CD8-positive, alpha-beta memory T cell (primary cell): ENCODE results near the gene FASN. TPM values are rescaled to one million over a fixed set of nuclear protein-coding genes. Genes with fewer than 3 reads are reported as not detected.

ENCODE experiments used
- CTCF ChIA-PET: fragments of 350-600 bp; sonication (Branson Sonifier 250); formaldehyde crosslinking; loops from one replicate; lab custom pipeline; 2021; ENCODE audit warnings: antibody characterized with exemption; lab: Charles Lee
- POLR2A ChIA-PET: fragments of 350-600 bp; sonication (Branson Sonifier 250); formaldehyde crosslinking; loops from one replicate; lab custom pipeline; 2021; ENCODE audit warnings: antibody characterized with exemption; lab: Charles Lee
- DNase-seq, 5 donors: peaks; one replicate each; pipeline versions ENCODE4 v3.0.0 to v3.0.0-alpha.2; 2020 to 2022; ENCODE audit warnings: mixed read lengths in 1 of 5
- H3K27ac ChIP-seq: one replicate; pipeline ENCODE4 v1.7.0; 2013; ENCODE audit warnings: low read depth, mild to moderate bottlenecking, low read length, moderate library complexity
- H3K27me3 ChIP-seq: 2 replicates; pipeline ENCODE4 v1.7.0; 2013; ENCODE audit warnings: low read length, mild to moderate bottlenecking; ENCODE audit not compliant: insufficient read depth, poor library complexity, severe bottlenecking
- H3K36me3 ChIP-seq: 2 replicates; pipeline ENCODE4 v1.7.0; 2013; ENCODE audit warnings: mild to moderate bottlenecking, low read length, moderate library complexity; ENCODE audit not compliant: insufficient read depth
- H3K4me1 ChIP-seq: 2 replicates; pipeline ENCODE4 v1.7.0; 2013; ENCODE audit warnings: mild to moderate bottlenecking, low read length, moderate library complexity; ENCODE audit not compliant: insufficient read depth
- H3K4me3 ChIP-seq: 2 replicates; pipeline ENCODE4 v1.7.0; 2013; ENCODE audit warnings: mild to moderate bottlenecking, low read length
- H3K9me3 ChIP-seq: 2 replicates; pipeline ENCODE4 v1.7.0; 2013; ENCODE audit warnings: mild to moderate bottlenecking, low read length
- H3K27ac Mint-ChIP-seq, 8 donors: one replicate each; pipeline ENCODE4 v1.8.0; 2020 to 2021; ENCODE audit warnings: mixed read lengths in 8 of 8, mild to moderate bottlenecking in 6 of 8, inconsistent platforms in 3 of 8, moderate library complexity in 3 of 8
- H3K27me3 Mint-ChIP-seq, 2 donors: one replicate each; pipeline ENCODE4 v1.8.0; 2020 to 2021; ENCODE audit warnings: mixed read lengths in 2 of 2, mild to moderate bottlenecking in 1 of 2, moderate library complexity in 1 of 2
- H3K36me3 Mint-ChIP-seq, 3 donors: one replicate each; pipeline ENCODE4 v1.8.0; 2020 to 2021; ENCODE audit warnings: mixed read lengths in 3 of 3, inconsistent platforms in 1 of 3, mild to moderate bottlenecking in 1 of 3
- H3K4me1 Mint-ChIP-seq, 3 donors: one replicate each; pipeline ENCODE4 v1.8.0; 2020 to 2021; ENCODE audit warnings: mixed read lengths in 3 of 3, inconsistent platforms in 1 of 3, mild to moderate bottlenecking in 1 of 3
- H3K4me3 Mint-ChIP-seq, 7 donors: one replicate each; pipeline ENCODE4 v1.8.0; 2020 to 2021; ENCODE audit warnings: mixed read lengths in 7 of 7, mild to moderate bottlenecking in 6 of 7, moderate library complexity in 4 of 7, inconsistent platforms in 2 of 7
- H3K9me3 Mint-ChIP-seq, 5 donors: one replicate each; pipeline ENCODE4 v1.8.0; 2020 to 2022; ENCODE audit warnings: mixed read lengths in 5 of 5, mild to moderate bottlenecking in 3 of 5, moderate library complexity in 2 of 5, inconsistent platforms in 1 of 5
- polyA plus RNA-seq: library from polyadenylated mRNA; unstranded; fragments of 300-500 nt; fragmentation: Illumina TruSeq; gene quantifications from one replicate; pipeline ENCODE4 v1.2.3, GENCODE V29; 2021
- total RNA-seq, 2 experiments: library from RNA; stranded (reverse); gene quantifications; one replicate each; pipeline ENCODE4 v1.2.3, GENCODE V29; 2021

The FASN gene
- total and polyA plus RNA-seq, 3 experiments from 2014 or later: 2.7 to 259 (median 251) TPM

GRCh38 chr17:82037889-82038195, 60.2 kb downstream of the FASN start:
- Mint-ChIP-seq H3K27ac (peak overlapping the region; percentile 69 to 96 (median 85)), H3K9me3 (no peaks in the 10 kb centered on the region), H3K36me3 (peaks cover 0 to 5% (median 0%) of the 10 kb centered on the region in 3 donors), H3K27me3 (no peaks in the 10 kb centered on the region), H3K4me1 (peaks cover 16 to 29% (median 22%) of the 10 kb centered on the region in 3 donors), H3K4me3 (peak overlapping the region; percentile 82 to 97 (median 88))
- no peaks in the 10 kb centered on the region for H3K36me3 ChIP-seq
- CTCF ChIA-PET: interaction anchor here (0.6 to 2.3 kb wide), 22 partner anchors 8 to 335 kb away, joined by 3 to 23 read pairs (median 4); partner anchors contain the start of genes CCDC57, CENPX, GPS1 and LRRC45
- H3K4me1 ChIP-seq: peaks cover 16% of the 10 kb centered on the region
- no peaks in the 10 kb centered on the region for H3K27me3 ChIP-seq
- no peak for DNase-seq
- H3K27ac ChIP-seq: no peak overlapping the region
- POLR2A ChIA-PET: interaction anchor here (0.7 to 1.6 kb wide), 9 partner anchors 13 to 255 kb away, joined by 3 to 15 read pairs (median 6); partner anchors contain the start of genes CENPX, DUS1L, FASN and GPS1
- no peaks in the 10 kb centered on the region for H3K9me3 ChIP-seq
- peak overlapping the region; percentile 65 for H3K4me3 ChIP-seq

DNA sequence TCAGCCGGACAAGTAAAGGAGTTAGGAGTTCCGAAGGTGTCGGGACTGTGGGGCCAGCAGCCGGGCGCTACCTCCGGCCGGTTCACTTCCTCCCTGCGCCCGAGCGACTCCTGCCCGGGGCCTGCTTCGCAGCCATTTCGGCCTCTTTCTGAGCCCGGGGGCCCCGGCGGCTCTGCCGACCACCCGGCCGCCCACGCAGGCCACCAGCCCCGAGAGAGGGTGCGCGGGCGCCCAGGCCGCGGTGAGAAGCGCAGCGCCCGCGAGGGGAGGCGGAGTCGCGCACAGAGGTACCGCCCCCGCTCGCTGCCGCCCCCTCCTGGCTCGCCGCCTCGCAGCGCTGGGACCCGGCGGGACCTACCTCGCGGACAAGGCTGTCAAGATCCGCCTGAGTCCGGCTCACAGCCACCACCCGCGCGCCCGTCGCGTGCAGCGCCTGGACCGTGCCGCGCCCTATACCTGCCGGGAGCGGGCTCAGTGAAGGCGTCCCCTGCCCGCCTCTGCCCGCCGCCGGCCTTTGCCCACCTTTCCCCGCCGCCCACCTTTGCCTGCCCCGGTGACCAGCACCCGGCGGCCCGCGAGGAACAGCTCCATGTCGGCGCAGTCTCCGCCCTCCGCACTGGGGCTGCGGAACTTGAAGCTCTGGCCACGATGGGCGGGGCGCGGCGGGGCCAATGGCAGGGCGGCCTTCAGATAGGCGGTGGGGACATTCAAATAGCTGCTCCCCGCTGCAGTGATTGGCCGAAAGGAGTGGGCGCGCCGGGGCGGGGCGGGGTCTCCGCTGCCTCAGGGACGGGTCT, 60.7 kb downstream of the FASN start, which contains the start of gene DCXR:
Gene DCXR, minus strand, starts transcription at position 606 of the 797 bp plus-strand sequence. Its CDS starts 15 bp downstream, at position 591.
- peak within 1 kb of the TSS; percentile 65 for H3K4me3 ChIP-seq
- CTCF ChIA-PET: interaction anchor here (0.6 to 2.3 kb wide), 22 partner anchors 8 to 335 kb away, joined by 3 to 23 read pairs (median 4); partner anchors contain the start of genes CCDC57, CENPX, GPS1 and LRRC45

DNA sequence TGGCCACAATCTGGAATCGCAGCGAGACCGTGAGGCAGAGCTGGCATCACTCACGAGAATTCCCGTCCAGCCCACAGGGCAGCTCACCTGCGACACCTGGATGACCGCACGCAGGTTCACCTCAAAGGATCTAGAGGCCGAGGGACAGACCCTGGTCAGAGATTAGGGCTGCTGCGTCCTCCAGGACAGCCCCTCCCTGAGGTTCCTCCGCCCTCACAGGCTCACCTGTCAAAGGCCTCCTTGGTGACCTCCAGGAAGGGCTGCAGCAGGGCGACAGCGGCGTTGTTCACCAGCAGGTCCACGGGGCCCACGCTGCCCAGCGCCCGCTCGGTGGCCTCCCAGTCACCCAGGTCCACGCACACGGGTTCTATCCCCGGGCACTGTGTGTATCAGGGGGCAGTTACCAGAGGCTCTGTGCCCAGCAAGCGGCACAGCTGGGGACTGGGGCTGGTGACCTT, 61.4 kb downstream of the FASN start:
- Mint-ChIP-seq H3K36me3 (peaks cover 0 to 5% (median 0%) of the 10 kb centered on the region in 3 donors), H3K9me3 (no peaks in the 10 kb centered on the region), H3K27ac (peak overlapping the region in 2 of 8 donors; percentile 29 to 43), H3K27me3 (no peaks in the 10 kb centered on the region), H3K4me1 (peaks cover 16 to 32% (median 22%) of the 10 kb centered on the region in 3 donors), H3K4me3 (peak overlapping the region; percentile 68 to 97 (median 87))
- Histone ChIP-seq H3K27ac (peak overlapping the region; percentile 59), H3K27me3 (no peaks in the 10 kb centered on the region), H3K9me3 (no peaks in the 10 kb centered on the region), H3K36me3 (no peaks in the 10 kb centered on the region), H3K4me1 (peaks cover 16% of the 10 kb centered on the region), H3K4me3 (peak overlapping the region; percentile 65)
- POLR2A ChIA-PET: no interaction called here
- no peak for DNase-seq
- CTCF ChIA-PET: interaction anchor here (0.6 to 2.0 kb wide), 4 partner anchors 14 to 232 kb away, joined by 3 to 16 read pairs (median 4); partner anchors contain the start of genes CENPX and LRRC45

More for the DNA sequence above, 60.7 kb downstream of the FASN start, which contains the start of gene DCXR:
- H3K36me3 Mint-ChIP-seq: peaks cover 0 to 5% (median 0%) of the 10 kb centered on the region in 3 donors
- H3K9me3 Mint-ChIP-seq: no peaks in the 10 kb centered on the region
- no peaks in the 10 kb centered on the region for H3K9me3 ChIP-seq
- H3K27ac Mint-ChIP-seq: peak within 1 kb of the TSS; percentile 69 to 96 (median 85)
- H3K4me1 ChIP-seq: peaks cover 16% of the 10 kb centered on the region
- peaks cover 16 to 32% (median 22%) of the 10 kb centered on the region in 3 donors for H3K4me1 Mint-ChIP-seq
- POLR2A ChIA-PET: interaction anchor here (0.7 to 1.6 kb wide), 9 partner anchors 14 to 255 kb away, joined by 3 to 15 read pairs (median 6); partner anchors contain the start of genes CENPX, DUS1L, FASN and GPS1
- H3K27me3 ChIP-seq: no peaks in the 10 kb centered on the region
- peak; percentile 92 to 96 (median 95) for DNase-seq
- H3K4me3 Mint-ChIP-seq: peak within 1 kb of the TSS; percentile 82 to 97 (median 88)
- no peaks in the 10 kb centered on the region for H3K36me3 ChIP-seq
- H3K27ac ChIP-seq: peak within 1 kb of the TSS; percentile 59
- H3K27me3 Mint-ChIP-seq: no peaks in the 10 kb centered on the region

DNA sequence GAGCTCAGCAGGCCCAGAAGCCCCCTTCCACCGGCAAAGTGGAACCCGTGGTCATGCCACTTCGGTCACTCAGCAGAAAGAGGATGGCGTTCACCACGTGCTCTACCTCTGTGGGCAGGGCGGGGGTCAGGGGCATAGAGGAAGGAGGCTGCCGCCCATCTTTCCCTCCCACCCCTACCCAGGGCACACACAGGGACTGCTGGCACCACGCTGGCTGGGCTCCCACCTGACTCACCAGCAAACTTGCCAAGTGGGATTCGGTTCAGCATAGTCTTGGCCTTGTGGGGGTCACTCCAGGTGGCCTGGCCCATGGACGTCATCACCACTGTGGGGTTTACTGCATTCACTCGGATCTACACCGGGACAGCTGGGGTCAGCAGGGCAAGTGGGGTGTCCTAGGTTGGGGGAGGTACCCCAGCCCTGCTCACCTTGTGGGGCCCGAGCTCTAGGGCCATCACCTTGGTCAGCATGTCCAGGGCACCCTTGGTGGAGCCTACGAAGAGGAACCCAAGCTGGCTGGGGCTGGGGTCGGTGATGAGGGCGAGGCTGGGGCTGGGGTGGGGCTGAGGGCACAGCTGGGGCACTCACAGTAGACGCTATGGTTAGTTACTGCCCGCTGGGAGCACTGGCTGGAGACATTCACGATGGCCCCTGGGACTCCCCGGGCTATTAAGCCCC, 61.9 kb downstream of the FASN start:
- H3K27ac Mint-ChIP-seq: peak overlapping the region in 3 of 8 donors; percentile 65 to 79 (median 69)
- Histone ChIP-seq H3K4me3 (peak overlapping the region; percentile 65), H3K9me3 (no peaks in the 10 kb centered on the region), H3K27me3 (no peaks in the 10 kb centered on the region), H3K27ac (no peak overlapping the region), H3K36me3 (no peaks in the 10 kb centered on the region), H3K4me1 (peaks cover 16% of the 10 kb centered on the region)
- CTCF ChIA-PET: interaction anchor here (0.6 to 2.0 kb wide), 4 partner anchors 14 to 233 kb away, joined by 3 to 16 read pairs (median 3); partner anchors contain the start of genes CENPX and LRRC45
- peaks cover 16 to 32% (median 22%) of the 10 kb centered on the region in 3 donors for H3K4me1 Mint-ChIP-seq
- H3K36me3 Mint-ChIP-seq: peaks cover 0 to 5% (median 0%) of the 10 kb centered on the region in 3 donors
- DNase-seq: no peak
- peak overlapping the region; percentile 68 to 97 (median 87) for H3K4me3 Mint-ChIP-seq
- POLR2A ChIA-PET: interaction anchor here (1.0 kb wide), 1 partner anchor 62 kb away, joined by 4 read pairs; the partner anchor contains the start of gene FASN
- H3K9me3 Mint-ChIP-seq: no peaks in the 10 kb centered on the region
- H3K27me3 Mint-ChIP-seq: no peaks in the 10 kb centered on the region

DNA sequence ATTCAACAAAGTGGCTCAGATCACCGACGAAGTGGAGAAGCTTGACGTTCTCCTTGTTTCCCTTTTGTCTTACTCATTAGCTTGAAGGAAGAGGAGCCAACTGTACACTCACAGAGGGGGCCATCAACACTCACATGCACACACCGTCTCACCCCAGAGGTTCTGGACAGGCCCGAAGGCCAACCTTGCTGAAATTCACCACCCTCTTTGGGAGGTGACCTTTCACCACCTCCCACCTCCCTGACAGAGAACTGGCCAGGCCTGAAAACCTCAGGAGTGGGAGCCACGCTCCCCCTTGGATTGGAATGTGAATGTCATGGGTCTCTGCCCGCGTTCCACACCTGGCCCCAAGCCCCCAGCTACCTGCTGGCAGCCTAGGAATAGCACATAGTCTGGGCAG, 62.5 kb downstream of the FASN start:
- H3K4me1 ChIP-seq: peaks cover 16% of the 10 kb centered on the region
- H3K4me1 Mint-ChIP-seq: peaks cover 16 to 34% (median 22%) of the 10 kb centered on the region in 3 donors
- H3K36me3 ChIP-seq: no peaks in the 10 kb centered on the region
- H3K9me3 ChIP-seq: no peaks in the 10 kb centered on the region
- CTCF ChIA-PET: interaction anchor here (0.9 to 1.2 kb wide), 2 partner anchors 26 to 71 kb away, joined by 3 read pairs; no protein-coding TSS in a partner anchor
- peak overlapping the region; percentile 40 to 97 (median 68) for H3K4me3 Mint-ChIP-seq
- no peak overlapping the region for H3K27ac ChIP-seq
- no peaks in the 10 kb centered on the region for H3K9me3 Mint-ChIP-seq
- H3K27ac Mint-ChIP-seq: peak overlapping the region in 4 of 8 donors; percentile 12 to 78 (median 64)
- peaks cover 0 to 5% (median 0%) of the 10 kb centered on the region in 3 donors for H3K36me3 Mint-ChIP-seq
- H3K27me3 ChIP-seq: no peaks in the 10 kb centered on the region
- no peak for DNase-seq
- H3K4me3 ChIP-seq: no peak overlapping the region
- POLR2A ChIA-PET: interaction anchor here (1.0 kb wide), 1 partner anchor 63 kb away, joined by 4 read pairs; the partner anchor contains the start of gene FASN
- H3K27me3 Mint-ChIP-seq: no peaks in the 10 kb centered on the region

DNA sequence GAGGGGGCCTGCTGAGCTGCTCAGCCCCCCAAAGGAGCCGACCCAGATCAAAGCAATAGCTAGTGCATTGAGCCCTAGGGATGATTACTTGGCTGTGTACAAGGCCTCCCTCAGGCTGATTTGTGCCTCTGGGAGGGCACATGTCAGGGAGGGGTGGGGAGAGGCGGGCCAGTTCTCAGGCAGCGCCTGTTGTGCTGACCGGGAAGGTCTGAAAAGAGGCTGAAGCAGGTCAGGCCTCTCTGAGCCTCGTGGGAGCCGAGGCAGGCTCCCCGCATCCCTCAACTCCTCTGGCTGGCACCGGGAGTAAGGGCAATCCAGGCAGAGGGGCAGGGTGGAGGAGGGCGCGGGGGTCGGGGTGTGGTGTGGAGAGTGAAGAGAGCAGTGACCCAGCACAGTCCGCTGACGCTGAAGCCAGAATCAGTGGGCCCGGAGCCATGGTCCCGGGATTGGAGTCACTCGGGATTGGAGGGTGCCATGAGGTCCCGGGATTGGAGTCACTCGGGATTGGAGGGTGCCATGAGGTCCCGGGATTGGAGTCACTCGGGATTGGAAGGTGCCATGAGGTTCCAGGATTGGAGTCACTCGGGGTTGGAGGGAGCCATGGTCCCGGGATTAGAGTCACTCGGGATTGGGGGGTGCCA, 63.5 kb downstream of the FASN start:
- peak overlapping the region in 5 of 7 donors; percentile 18 to 88 (median 68) for H3K4me3 Mint-ChIP-seq

More for the DNA sequence above, 63.5 kb downstream of the FASN start:
- H3K36me3 ChIP-seq: no peaks in the 10 kb centered on the region
- ChIA-PET POLR2A (no interaction called here), CTCF (interaction anchor here (0.9 to 1.2 kb wide), 2 partner anchors 25 to 72 kb away, joined by 3 read pairs; no protein-coding TSS in a partner anchor)
- peak overlapping the region in 1 of 8 donors; percentile 69 for H3K27ac Mint-ChIP-seq
- no peak for DNase-seq
- H3K27ac ChIP-seq: no peak overlapping the region
- no peaks in the 10 kb centered on the region for H3K9me3 Mint-ChIP-seq
- H3K4me1 ChIP-seq: peaks cover 23% of the 10 kb centered on the region
- peaks cover 0 to 5% (median 0%) of the 10 kb centered on the region in 3 donors for H3K36me3 Mint-ChIP-seq
- H3K27me3 ChIP-seq: no peaks in the 10 kb centered on the region
- peaks cover 19 to 41% (median 22%) of the 10 kb centered on the region in 3 donors for H3K4me1 Mint-ChIP-seq
- peaks cover 0 to 4% of the 10 kb centered on the region in 2 donors for H3K27me3 Mint-ChIP-seq
- no peak overlapping the region for H3K4me3 ChIP-seq
- H3K9me3 ChIP-seq: no peaks in the 10 kb centered on the region
